ENCODE measurements around the gene TBC1D5. TPM values are rescaled to one million over a fixed set of nuclear protein-coding genes. Genes with fewer than 3 reads are reported as not detected.

The TBC1D5 gene
- total RNA-seq, 1 donor from 2014 or later: 108 TPM

DNA sequence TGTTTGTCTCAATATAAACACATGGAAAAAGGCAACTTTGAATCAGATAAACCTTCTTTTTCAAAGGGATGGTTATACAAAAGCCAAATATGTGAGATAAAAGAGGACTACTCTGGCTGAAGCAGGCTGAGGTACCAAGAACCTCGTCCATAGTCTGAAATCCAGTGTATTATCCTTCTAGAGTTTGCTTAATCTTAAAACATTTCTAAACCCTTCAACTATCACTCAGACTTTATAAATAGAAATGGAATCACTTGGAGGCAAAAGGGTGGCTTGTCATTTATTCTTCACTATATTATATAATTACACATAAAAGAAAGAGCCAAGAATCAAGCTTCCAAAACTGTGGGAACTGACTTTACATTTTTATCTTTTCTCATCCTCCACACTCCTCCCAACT, 554.1 kb downstream of the TBC1D5 start:
- H3K9me3 ChIP-seq (ENCODE audit: low read depth): no peaks in the 10 kb centered on the region
- no peaks in the 10 kb centered on the region for H3K36me3 ChIP-seq
- H3K27me3 ChIP-seq: no peaks in the 10 kb centered on the region
- H3K4me3 ChIP-seq: no peak overlapping the region
- TF ChIP-seq CTCF (IDR thresholded peaks at IDR 0.05) (no peak), EZH2phosphoT487 (IDR thresholded peaks at IDR 0.05) (no peak), EZH2 (IDR thresholded peaks at IDR 0.05) (no peak)
- H3K79me2 ChIP-seq (ENCODE audit: low read depth): no peaks in the 10 kb centered on the region
- H3K27ac ChIP-seq: peak overlapping the region; percentile 10
- peaks cover 10% of the 10 kb centered on the region for H3K4me1 Mint-ChIP-seq
- H3K4me2 ChIP-seq: peak overlapping the region; percentile 22
- no peaks in the 10 kb centered on the region for H3K36me3 Mint-ChIP-seq
- DNase-seq (ENCODE audit: low spot score): no peak
- no peaks in the 10 kb centered on the region for H3K9me3 Mint-ChIP-seq
- no peak overlapping the region for H3K27ac Mint-ChIP-seq
- H2AFZ ChIP-seq (replicated peaks): no peak overlapping the region
- H3K27me3 Mint-ChIP-seq (ENCODE audit: insufficient read depth, low read depth): no peaks in the 10 kb centered on the region
- no peak overlapping the region for H3K9ac ChIP-seq
- H3K4me1 ChIP-seq: peaks cover 30% of the 10 kb centered on the region
- H4K20me1 ChIP-seq (ENCODE audit: low read depth): no peaks in the 10 kb centered on the region
- H3F3A ChIP-seq (ENCODE audit: low read depth): peaks cover 26% of the 10 kb centered on the region
- H3K4me3 Mint-ChIP-seq: no peak overlapping the region

DNA sequence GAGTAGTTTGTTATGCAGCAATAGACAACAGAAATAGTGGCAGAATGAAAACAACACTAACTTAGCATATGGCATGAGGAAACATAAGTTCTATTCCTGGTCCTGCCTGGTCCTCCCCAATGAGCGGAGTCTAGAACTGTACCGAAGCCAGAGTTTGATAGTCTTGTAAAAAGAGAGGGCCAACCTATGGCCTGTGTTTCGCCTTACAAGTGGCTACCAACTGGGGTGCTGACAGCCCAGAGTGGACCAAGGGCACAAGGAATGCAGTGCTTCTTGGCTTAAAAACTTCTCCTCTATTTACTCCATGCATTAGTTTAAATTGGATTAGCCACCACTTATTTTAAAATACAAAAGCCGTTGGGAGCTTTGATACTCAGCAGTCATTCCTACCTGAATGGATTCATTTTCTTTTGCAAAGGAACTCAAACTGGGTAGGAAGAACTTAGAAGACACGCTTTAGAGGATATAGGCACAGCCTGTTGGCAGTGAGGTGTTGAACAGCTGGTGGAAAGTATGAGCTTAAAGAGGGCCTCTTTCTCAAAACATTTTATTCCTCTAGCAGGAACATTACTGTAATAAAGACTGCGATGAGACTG, 554.7 kb downstream of the TBC1D5 start:
- Histone ChIP-seq H3K79me2 (ENCODE audit: low read depth) (no peaks in the 10 kb centered on the region), H3K9ac (no peak overlapping the region), H4K20me1 (ENCODE audit: low read depth) (no peaks in the 10 kb centered on the region), H2AFZ (replicated peaks) (no peak overlapping the region), H3K4me2 (peak overlapping the region; percentile 22), H3F3A (ENCODE audit: low read depth) (peaks cover 33% of the 10 kb centered on the region), H3K27me3 (no peaks in the 10 kb centered on the region), H3K4me3 (no peak overlapping the region), H3K9me3 (ENCODE audit: low read depth) (no peaks in the 10 kb centered on the region), H3K27ac (peak overlapping the region; percentile 10), H3K4me1 (peaks cover 37% of the 10 kb centered on the region), H3K36me3 (no peaks in the 10 kb centered on the region)
- TF ChIP-seq CTCF (IDR thresholded peaks at IDR 0.05) (no peak), EZH2phosphoT487 (IDR thresholded peaks at IDR 0.05) (no peak), EZH2 (IDR thresholded peaks at IDR 0.05) (no peak)
- Mint-ChIP-seq H3K4me1 (peaks cover 11% of the 10 kb centered on the region), H3K9me3 (no peaks in the 10 kb centered on the region), H3K36me3 (no peaks in the 10 kb centered on the region), H3K27ac (no peak overlapping the region), H3K4me3 (no peak overlapping the region), H3K27me3 (ENCODE audit: insufficient read depth, low read depth) (no peaks in the 10 kb centered on the region)
- DNase-seq (ENCODE audit: low spot score): peak; percentile 29

GRCh38 chr3:17183951-17184550, 558.4 kb downstream of the TBC1D5 start:
- TF ChIP-seq EZH2 (IDR thresholded peaks at IDR 0.05): no peak
- no peak for TF ChIP-seq CTCF (IDR thresholded peaks at IDR 0.05)
- TF ChIP-seq EZH2phosphoT487 (IDR thresholded peaks at IDR 0.05): no peak
- H3K9me3 ChIP-seq (ENCODE audit: low read depth): no peaks in the 10 kb centered on the region
- H3K4me1 ChIP-seq: peaks cover 52% of the 10 kb centered on the region
- H3K4me2 ChIP-seq: no peak overlapping the region
- no peaks in the 10 kb centered on the region for H3K36me3 Mint-ChIP-seq
- no peaks in the 10 kb centered on the region for H3K27me3 Mint-ChIP-seq (ENCODE audit: insufficient read depth, low read depth)
- H3K4me3 ChIP-seq: no peak overlapping the region
- H3K4me3 Mint-ChIP-seq: no peak overlapping the region
- no peaks in the 10 kb centered on the region for H3K27me3 ChIP-seq
- H3K27ac Mint-ChIP-seq: no peak overlapping the region
- DNase-seq (ENCODE audit: low spot score): no peak
- H3K9ac ChIP-seq: no peak overlapping the region
- no peak overlapping the region for H2AFZ ChIP-seq (replicated peaks)
- H3K9me3 Mint-ChIP-seq: no peaks in the 10 kb centered on the region
- H3K27ac ChIP-seq: no peak overlapping the region
- H3K4me1 Mint-ChIP-seq: peaks cover 22% of the 10 kb centered on the region
- H3K79me2 ChIP-seq (ENCODE audit: low read depth): no peaks in the 10 kb centered on the region
- H3F3A ChIP-seq (ENCODE audit: low read depth): peaks cover 45% of the 10 kb centered on the region
- H4K20me1 ChIP-seq (ENCODE audit: low read depth): no peaks in the 10 kb centered on the region
- H3K36me3 ChIP-seq: no peaks in the 10 kb centered on the region

Data from neural progenitor cell (in vitro differentiated cells).